Thyroid gland (tissue), 4 donors: ENCODE results near the gene PCDH1. TPM values are rescaled to one million over a fixed set of nuclear protein-coding genes. Genes with fewer than 3 reads are reported as not detected.

Experiments used
- DNase-seq, 2 donors: peaks; one replicate each; pipeline ENCODE4 v3.0.0-alpha.2; 2019
- H3K27ac ChIP-seq, 3 donors: fragments of 200-600 bp; sonication (generic); 1 replicate in 2 of 3; 2 replicates in 1 of 3; pipeline ENCODE4 v1.5.1; 2016 to 2019; ENCODE audit warnings: mild to moderate bottlenecking in 1 of 3, moderate library complexity in 1 of 3
- H3K27me3 ChIP-seq: fragments of 200-600 bp; sonication (generic); one replicate; pipeline ENCODE4 v1.5.1; 2019
- H3K36me3 ChIP-seq, 2 donors: fragments of 200-600 bp; sonication (generic); one replicate each; pipeline ENCODE4 v1.5.1; 2016 to 2019
- H3K4me1 ChIP-seq, 2 donors: fragments of 200-600 bp; sonication (generic); one replicate each; pipeline ENCODE4 v1.5.1; 2017 to 2019
- H3K4me3 ChIP-seq, 3 donors: fragments of 200-600 bp; sonication (generic); replicated peaks in 1 of 3; 1 replicate in 2 of 3; 2 replicates in 1 of 3; pipeline ENCODE4 v1.5.1; 2016; ENCODE audit warnings: mild to moderate bottlenecking in 1 of 3
- H3K9me3 ChIP-seq: fragments of 200-600 bp; sonication (generic); one replicate; pipeline ENCODE4 v1.5.1; 2017
- CTCF ChIP-seq, 6 experiments: fragments of 200-600 bp in 3 of 6; fragments of 450-650 bp in 3 of 6; sonication (generic) in 3 of 6; IDR thresholded peaks; one replicate each; pipeline ENCODE4 v1.5.1; 2016 to 2019; ENCODE audit warnings: antibody characterized with exemption in 6 of 6, mild to moderate bottlenecking in 2 of 6, inconsistent platforms in 1 of 6, moderate library complexity in 1 of 6
- POLR2A ChIP-seq, 2 donors: fragments of 450-650 bp; IDR thresholded peaks; one replicate each; pipeline ENCODE4 v1.6.1; 2017; ENCODE audit warnings: antibody characterized with exemption in 2 of 2, mild to moderate bottlenecking in 2 of 2, moderate library complexity in 1 of 2
- WGBS, 2 donors: methylation state at CpG; one replicate each; pipeline ENCODE4 v1.1.5; 2017; 5-methylcytosine and 5-hydroxymethylcytosine counted together
- intact Hi-C: fragments of 100-400 bp; cut with DNase I; formaldehyde crosslinking; loops from one replicate; pipeline ENCODE4 v1.15.1; 2023
- total RNA-seq, 4 donors: library from RNA; depleted of rRNA; stranded (reverse); fragments of >200 nt; gene quantifications; one replicate each; pipeline ENCODE4 v1.2.3, GENCODE V29; 2016

Gene PCDH1
- total RNA-seq, 4 donors from 2014 or later: 23.4 to 76.2 (median 37.5) TPM

- Histone ChIP-seq H3K36me3 (peaks cover 0 to 3% of the 10 kb centered on the region in 2 donors), H3K27ac (no peak overlapping the region), H3K27me3 (no peaks in the 10 kb centered on the region), H3K9me3 (no peaks in the 10 kb centered on the region), H3K4me3 (no peak overlapping the region), H3K4me1 (peaks cover 15 to 40% of the 10 kb centered on the region in 2 donors)
- no peak for TF ChIP-seq CTCF (IDR thresholded peaks at IDR 0.05)
- TF ChIP-seq POLR2A (IDR thresholded peaks at IDR 0.05): no peak
- WGBS, 2 donors: 80 to 87% methylated on average over 9 of the region's 9 CpGs
- intact Hi-C loops: no loop called here
- no peak for DNase-seq
These were observed 8.7 kb downstream of the PCDH1 start for GRCh38 chr5:141869514-141869913.

- H3K9me3 ChIP-seq: no peaks in the 10 kb centered on the region
- H3K27me3 ChIP-seq: no peaks in the 10 kb centered on the region
- H3K36me3 ChIP-seq: peaks cover 0 to 6% of the 10 kb centered on the region in 2 donors
- H3K4me3 ChIP-seq: no peak overlapping the region
- peaks cover 15 to 40% of the 10 kb centered on the region in 2 donors for H3K4me1 ChIP-seq
- intact Hi-C loops: no loop called here
- H3K27ac ChIP-seq: peak overlapping the region in 1 of 3 donors; percentile 4
- no peak for DNase-seq
- 91 to 93% methylated on average over 12 to 14 of the region's 14 CpGs for WGBS, 2 donors
- TF ChIP-seq POLR2A (IDR thresholded peaks at IDR 0.05) (no peak), CTCF (IDR thresholded peaks at IDR 0.05) (no peak)
These were observed 9.2 kb downstream of the PCDH1 start for GRCh38 chr5:141869040-141869439.

- no peaks in the 10 kb centered on the region for H3K27me3 ChIP-seq
- TF ChIP-seq POLR2A (IDR thresholded peaks at IDR 0.05) (no peak), CTCF (IDR thresholded peaks at IDR 0.05) (no peak)
- no peak overlapping the region for H3K27ac ChIP-seq
- 93 to 95% methylated on average over 14 to 16 of the region's 16 CpGs for WGBS, 2 donors
- DNase-seq: no peak
- H3K4me1 ChIP-seq: peaks cover 15 to 40% of the 10 kb centered on the region in 2 donors
- H3K9me3 ChIP-seq: no peaks in the 10 kb centered on the region
- peaks cover 0 to 11% of the 10 kb centered on the region in 2 donors for H3K36me3 ChIP-seq
- intact Hi-C loops: no loop called here
- no peak overlapping the region for H3K4me3 ChIP-seq
These were observed 9.7 kb downstream of the PCDH1 start for GRCh38 chr5:141868541-141868940.

DNA sequence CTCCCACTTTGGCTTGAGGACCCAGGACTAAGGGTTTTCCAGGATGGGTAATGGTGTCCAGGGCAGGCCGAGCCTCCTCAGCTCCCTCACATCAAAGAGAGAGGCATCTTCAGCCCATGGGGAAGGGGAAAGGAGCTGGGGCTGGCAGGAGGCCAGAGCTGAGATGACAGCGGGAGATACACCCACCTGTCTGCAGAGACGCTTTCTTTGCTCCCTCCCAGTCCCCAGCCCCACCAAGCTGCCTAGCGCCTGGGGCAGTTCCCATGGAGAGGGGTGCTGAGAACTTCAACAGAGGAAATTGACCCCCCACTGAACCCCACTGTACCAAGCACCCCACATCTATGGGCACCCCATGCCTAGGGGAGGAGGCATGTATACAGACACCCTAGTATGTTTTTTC is 10.6 kb downstream of the PCDH1 start:
- Histone ChIP-seq H3K36me3 (peaks cover 0 to 19% of the 10 kb centered on the region in 2 donors), H3K4me3 (no peak overlapping the region), H3K27me3 (no peaks in the 10 kb centered on the region), H3K4me1 (peaks cover 15 to 39% of the 10 kb centered on the region in 2 donors), H3K27ac (no peak overlapping the region), H3K9me3 (no peaks in the 10 kb centered on the region)
- 80 to 84% methylated on average over 3 to 4 of the region's 4 CpGs for WGBS, 2 donors
- intact Hi-C loops: no loop called here
- DNase-seq: no peak
- TF ChIP-seq POLR2A (IDR thresholded peaks at IDR 0.05): no peak
- no peak for TF ChIP-seq CTCF (IDR thresholded peaks at IDR 0.05)

DNA sequence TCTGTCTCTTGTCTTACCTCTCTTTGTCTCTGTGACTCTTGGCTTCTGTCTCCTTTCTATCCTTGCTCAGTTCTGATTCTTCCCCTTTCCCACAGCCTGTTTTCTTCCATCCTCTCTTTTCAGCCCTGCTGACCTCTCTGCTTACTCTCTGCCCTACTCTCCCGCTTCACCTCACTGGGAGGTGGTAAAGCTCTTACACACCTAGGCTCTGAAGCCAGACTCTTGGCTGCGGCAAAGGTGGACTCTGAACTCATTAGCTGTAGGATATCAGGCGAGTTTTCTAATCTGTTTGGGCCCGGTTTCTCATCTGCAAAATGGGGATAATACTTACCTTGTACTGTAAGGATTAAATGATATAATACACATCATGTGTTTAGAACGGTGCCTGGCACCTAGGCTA is 11.1 kb downstream of the PCDH1 start:
- H3K27me3 ChIP-seq: no peaks in the 10 kb centered on the region
- intact Hi-C loops: no loop called here
- peaks cover 0 to 19% of the 10 kb centered on the region in 2 donors for H3K36me3 ChIP-seq
- no peak overlapping the region for H3K4me3 ChIP-seq
- H3K27ac ChIP-seq: peak overlapping the region in 2 of 3 donors; percentile 62 to 64
- TF ChIP-seq CTCF (IDR thresholded peaks at IDR 0.05): no peak
- no peak for TF ChIP-seq POLR2A (IDR thresholded peaks at IDR 0.05)
- H3K4me1 ChIP-seq: peaks cover 15 to 36% of the 10 kb centered on the region in 2 donors
- DNase-seq: no peak
- H3K9me3 ChIP-seq: no peaks in the 10 kb centered on the region
- WGBS, 2 donors: 88 to 94% methylated on average over 5 of the region's 5 CpGs
